IgD-negative memory B cell (primary cell): ENCODE results near the gene ZSCAN25. TPM values are rescaled to one million over a fixed set of nuclear protein-coding genes. Genes with fewer than 3 reads are reported as not detected.
"Not testable (repeated sequence)": the region's sequence is repeated elsewhere in the genome, so short reads cannot be mapped to it uniquely, and the experiment has no call there.

Experiments used
- H3K27ac Mint-ChIP-seq, 3 donors: one replicate each; pipeline ENCODE4 v1.8.0; 2020 to 2022; ENCODE audit warnings: mild to moderate bottlenecking in 3 of 3, mixed read lengths in 3 of 3, moderate library complexity in 1 of 3
- H3K27me3 Mint-ChIP-seq: one replicate; pipeline ENCODE4 v1.8.0; 2021; ENCODE audit warnings: mixed read lengths
- H3K36me3 Mint-ChIP-seq: one replicate; pipeline ENCODE4 v1.8.0; 2020; ENCODE audit warnings: mild to moderate bottlenecking, mixed read lengths
- H3K4me1 Mint-ChIP-seq, 3 donors: one replicate each; pipeline ENCODE4 v1.8.0; 2020 to 2022; ENCODE audit warnings: mixed read lengths in 3 of 3, mild to moderate bottlenecking in 1 of 3
- H3K4me3 Mint-ChIP-seq, 4 donors: one replicate each; pipeline ENCODE4 v1.8.0; 2020 to 2022; ENCODE audit warnings: mild to moderate bottlenecking in 4 of 4, mixed read lengths in 4 of 4, moderate library complexity in 3 of 4
- H3K9me3 Mint-ChIP-seq, 3 donors: one replicate each; pipeline ENCODE4 v1.8.0; 2020 to 2021; ENCODE audit warnings: mixed read lengths in 3 of 3, mild to moderate bottlenecking in 1 of 3
- polyA plus RNA-seq: library from polyadenylated mRNA; unstranded; fragments of 300-500 nt; fragmentation: Illumina TruSeq; gene quantifications from one replicate; pipeline ENCODE4 v1.2.3, GENCODE V29; 2021

ZSCAN25 gene
- polyA plus RNA-seq, 1 donor from 2014 or later = 11.8 TPM

DNA sequence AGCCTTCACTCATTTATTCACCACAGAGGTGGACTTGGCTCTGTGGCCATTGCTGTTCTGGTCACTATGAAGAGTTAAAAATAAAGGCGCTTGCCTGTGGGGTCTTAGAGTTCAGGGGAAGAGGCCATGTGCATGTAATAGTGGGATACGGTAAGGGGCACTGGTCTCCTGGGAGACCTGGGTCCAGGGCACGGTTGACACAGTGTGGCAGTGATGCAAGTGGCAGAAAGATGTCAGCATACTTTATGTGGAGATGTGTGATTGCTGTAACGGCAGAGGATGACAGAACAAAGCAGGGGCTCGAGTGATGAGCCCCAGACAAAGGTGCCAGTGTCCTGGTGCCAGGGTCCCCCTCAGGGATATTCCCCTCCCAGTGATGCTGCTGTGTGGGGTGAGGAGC lies 8.6 kb downstream of the ZSCAN25 start:
- Mint-ChIP-seq H3K36me3 (peaks cover 6% of the 10 kb centered on the region), H3K9me3 (no peaks in the 10 kb centered on the region), H3K4me3 (no peak overlapping the region), H3K27ac (peak overlapping the region in 1 of 3 donors; percentile 59), H3K27me3 (no peaks in the 10 kb centered on the region), H3K4me1 (peaks cover 0 to 4% (median 0%) of the 10 kb centered on the region in 3 donors)

DNA sequence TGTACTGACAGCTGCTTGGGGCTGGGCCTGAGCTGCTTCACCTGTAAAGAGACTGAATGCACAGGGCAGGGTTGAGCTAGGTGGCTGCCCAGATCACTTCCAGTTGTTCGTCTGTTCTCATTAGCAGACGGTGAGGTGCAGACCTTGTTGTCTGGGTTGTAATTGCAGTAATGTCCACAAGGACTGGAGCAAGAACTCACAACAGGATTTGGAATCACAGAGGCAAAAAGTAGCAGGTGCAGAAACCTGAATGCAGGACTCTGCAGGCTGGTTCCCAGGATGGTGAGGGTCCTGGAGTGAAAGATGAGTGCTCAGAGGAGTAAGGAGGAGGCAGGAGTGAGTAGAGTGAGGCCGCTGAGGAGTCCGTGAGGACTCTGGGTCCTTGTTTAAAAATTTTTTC lies 9.2 kb downstream of the ZSCAN25 start:
- peak overlapping the region in 1 of 3 donors; percentile 73 for H3K27ac Mint-ChIP-seq

DNA sequence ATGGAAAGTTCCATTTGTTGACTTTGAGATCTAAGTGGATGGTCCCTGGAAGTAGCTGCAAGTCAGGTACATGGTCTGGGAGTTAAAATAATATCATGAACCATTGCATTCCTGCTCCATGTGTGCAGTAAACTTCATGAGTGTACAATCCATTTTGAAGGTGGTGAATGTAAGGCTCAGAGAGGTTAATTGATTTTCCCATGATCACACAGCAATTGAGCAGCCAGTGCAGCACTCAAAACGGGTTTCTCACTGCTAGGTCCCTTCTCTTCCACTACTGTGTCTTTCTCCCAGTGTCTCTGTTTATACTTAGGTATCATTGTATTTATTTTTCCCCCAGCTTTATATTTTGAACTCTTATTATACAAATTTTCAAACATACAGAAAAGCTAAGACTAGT lies 9.9 kb downstream of the ZSCAN25 start:
- Mint-ChIP-seq H3K9me3 (no peaks in the 10 kb centered on the region), H3K27me3 (no peaks in the 10 kb centered on the region), H3K27ac (no peak overlapping the region), H3K4me3 (no peak overlapping the region), H3K36me3 (peaks cover 8% of the 10 kb centered on the region), H3K4me1 (peaks cover 0 to 4% (median 0%) of the 10 kb centered on the region in 3 donors)

More for the DNA sequence above, 9.2 kb downstream of the ZSCAN25 start:
- no peak overlapping the region for H3K4me3 Mint-ChIP-seq
- H3K36me3 Mint-ChIP-seq = peaks cover 8% of the 10 kb centered on the region
- no peaks in the 10 kb centered on the region for H3K27me3 Mint-ChIP-seq
- H3K9me3 Mint-ChIP-seq = no peaks in the 10 kb centered on the region
- H3K4me1 Mint-ChIP-seq = peaks cover 0 to 4% (median 0%) of the 10 kb centered on the region in 3 donors

DNA sequence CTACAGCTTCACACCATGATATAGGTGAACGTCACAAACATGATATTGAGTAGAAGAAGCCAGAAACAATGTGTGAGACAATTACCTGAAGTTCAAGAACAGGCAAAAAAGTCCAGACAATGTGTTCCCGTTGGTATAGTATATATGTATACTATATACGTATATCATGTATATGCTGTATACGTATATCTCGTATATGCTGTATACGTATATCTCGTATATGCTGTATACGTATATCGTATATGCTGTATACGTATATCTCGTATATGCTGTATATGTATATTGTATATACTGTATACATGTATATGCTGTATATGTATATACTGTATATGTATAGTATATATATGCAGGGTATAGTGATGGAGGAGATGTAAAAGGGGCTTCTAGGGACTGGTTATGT lies 10.8 kb downstream of the ZSCAN25 start:
- H3K4me3 Mint-ChIP-seq = no peak overlapping the region
- peaks cover 8% of the 10 kb centered on the region for H3K36me3 Mint-ChIP-seq
- no peaks in the 10 kb centered on the region for H3K27me3 Mint-ChIP-seq
- H3K9me3 Mint-ChIP-seq = no peaks in the 10 kb centered on the region
- H3K4me1 Mint-ChIP-seq = peaks cover 0 to 4% (median 0%) of the 10 kb centered on the region in 3 donors
- H3K27ac Mint-ChIP-seq = no peak overlapping the region

DNA sequence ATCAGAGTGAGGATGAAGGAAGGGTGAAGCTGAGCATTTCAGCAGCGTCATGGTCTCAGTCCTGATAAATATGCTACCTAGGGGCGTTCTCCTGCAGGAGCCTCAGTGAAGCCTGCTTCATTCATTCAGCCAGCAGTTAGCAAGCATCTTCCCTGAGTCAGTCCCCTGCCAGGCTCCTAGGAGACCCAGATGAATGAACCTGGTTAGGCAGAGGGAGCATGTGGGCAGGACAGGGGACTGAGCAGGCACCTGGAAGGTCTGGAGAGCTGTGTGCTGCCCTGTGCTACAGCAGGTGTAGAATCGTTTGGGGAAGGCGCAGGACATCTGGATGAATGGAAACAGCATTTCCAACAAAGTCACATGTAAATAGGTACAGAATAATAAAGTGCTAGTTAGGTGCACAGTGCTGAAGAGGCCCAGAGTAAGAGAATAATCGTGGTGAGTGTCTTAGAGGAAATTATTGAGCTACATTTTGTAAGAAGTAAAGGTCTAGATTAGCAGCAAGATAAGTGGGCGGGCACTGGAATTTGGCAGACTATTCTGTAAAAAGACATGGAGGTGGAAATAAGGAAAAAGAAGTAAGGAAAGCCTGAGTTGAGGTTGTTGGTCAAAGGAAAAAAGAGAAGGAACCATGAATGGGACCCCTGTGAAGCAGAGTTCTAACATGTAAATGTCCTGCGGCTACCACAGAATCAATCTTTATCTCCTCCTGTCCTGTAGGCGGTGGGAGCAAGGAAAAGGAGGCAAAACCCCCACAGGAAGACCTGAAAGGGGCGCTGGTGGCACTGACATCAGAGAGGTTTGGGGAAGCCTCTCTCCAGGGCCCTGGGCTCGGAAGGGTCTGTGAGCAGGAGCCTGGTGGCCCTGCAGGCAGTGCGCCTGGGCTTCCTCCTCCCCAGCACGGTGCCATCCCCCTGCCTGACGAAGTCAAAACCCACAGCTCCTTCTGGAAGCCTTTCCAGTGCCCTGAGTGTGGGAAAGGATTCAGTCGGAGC lies 12.0 kb downstream of the ZSCAN25 start:
- Mint-ChIP-seq H3K4me1 (peaks cover 0 to 4% (median 0%) of the 10 kb centered on the region in 3 donors), H3K9me3 (no peaks in the 10 kb centered on the region), H3K4me3 (no peak overlapping the region), H3K27me3 (no peaks in the 10 kb centered on the region), H3K27ac (peak overlapping the region in 1 of 3 donors; percentile 48), H3K36me3 (peaks cover 7% of the 10 kb centered on the region)

DNA sequence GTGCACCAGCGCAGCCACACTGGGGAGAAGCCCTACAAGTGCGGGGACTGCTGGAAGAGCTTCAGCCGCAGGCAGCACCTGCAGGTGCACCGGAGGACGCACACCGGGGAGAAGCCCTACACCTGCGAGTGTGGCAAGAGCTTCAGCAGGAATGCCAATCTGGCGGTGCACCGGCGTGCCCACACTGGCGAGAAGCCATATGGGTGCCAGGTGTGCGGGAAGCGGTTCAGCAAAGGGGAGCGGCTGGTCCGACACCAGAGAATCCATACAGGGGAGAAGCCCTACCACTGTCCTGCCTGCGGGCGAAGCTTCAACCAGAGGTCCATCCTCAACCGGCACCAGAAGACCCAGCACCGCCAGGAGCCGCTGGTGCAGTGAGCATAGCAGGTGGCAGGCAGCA lies 12.9 kb downstream of the ZSCAN25 start:
- H3K36me3 Mint-ChIP-seq = peaks cover 7% of the 10 kb centered on the region
- no peaks in the 10 kb centered on the region for H3K27me3 Mint-ChIP-seq
- no peak overlapping the region for H3K4me3 Mint-ChIP-seq
- H3K9me3 Mint-ChIP-seq = no peaks in the 10 kb centered on the region
- H3K4me1 Mint-ChIP-seq = peaks cover 0 to 4% (median 0%) of the 10 kb centered on the region in 3 donors
- H3K27ac Mint-ChIP-seq = no peak overlapping the region

DNA sequence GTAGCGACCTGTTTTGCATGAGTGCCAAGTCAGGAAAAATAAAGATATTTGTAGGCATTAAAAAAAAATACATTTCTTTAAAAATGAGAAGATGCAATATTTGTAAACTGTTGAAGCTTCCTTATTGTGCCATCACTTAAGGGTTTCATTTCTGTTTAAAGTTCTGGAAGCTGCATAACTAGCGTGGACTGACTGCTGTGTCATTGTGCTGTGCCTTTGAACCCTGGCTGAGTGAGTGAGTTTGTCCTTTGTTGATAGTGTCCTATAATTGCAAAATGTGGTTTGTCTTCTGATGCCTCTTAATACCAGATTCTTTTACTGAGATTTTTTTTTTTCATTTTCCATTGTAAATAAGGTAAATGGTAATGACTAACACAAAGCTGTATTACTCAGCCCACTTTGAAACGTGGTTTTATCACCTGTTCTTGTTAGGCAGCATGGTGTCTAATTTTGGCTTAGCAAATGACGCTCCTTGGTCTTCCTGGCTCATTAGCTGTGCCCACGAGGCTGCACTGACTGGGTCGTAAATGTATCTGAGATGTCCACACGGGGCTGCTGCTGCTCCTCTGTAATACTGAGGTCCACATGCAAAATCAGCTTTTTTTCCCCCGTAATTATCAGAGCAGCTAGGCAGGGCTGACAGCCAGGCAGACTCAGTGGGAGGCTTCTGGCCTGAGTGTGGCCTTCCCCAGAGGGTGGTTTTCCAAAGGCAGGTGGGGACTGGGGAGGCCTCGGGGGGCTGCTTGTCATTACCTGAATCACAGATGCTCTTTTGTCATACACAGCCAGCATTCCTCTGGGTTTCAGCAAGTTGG lies 14.8 kb downstream of the ZSCAN25 start:
- no peaks in the 10 kb centered on the region for H3K9me3 Mint-ChIP-seq
- no peak overlapping the region for H3K4me3 Mint-ChIP-seq
- H3K4me1 Mint-ChIP-seq = no peaks in the 10 kb centered on the region
- no peak overlapping the region for H3K27ac Mint-ChIP-seq
- peaks cover 10% of the 10 kb centered on the region for H3K36me3 Mint-ChIP-seq
- H3K27me3 Mint-ChIP-seq = no peaks in the 10 kb centered on the region

DNA sequence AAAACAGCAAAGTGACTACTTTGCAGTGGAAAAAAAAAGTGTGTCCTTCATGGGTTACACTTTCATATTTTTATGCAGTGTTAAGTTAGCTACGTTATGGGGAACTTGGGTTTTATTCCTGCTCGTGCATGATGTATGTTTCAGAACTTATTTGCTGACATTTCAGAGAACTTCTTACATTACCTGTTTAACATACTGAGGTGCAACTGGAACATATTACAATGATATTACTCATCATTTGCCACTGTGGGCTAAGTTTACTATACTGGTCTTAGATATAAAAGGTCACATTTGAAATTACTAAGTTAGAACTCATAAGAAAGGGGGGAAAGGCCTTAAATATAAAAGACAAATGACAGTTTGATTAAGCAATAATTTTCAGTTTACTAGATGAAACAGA lies 20.7 kb downstream of the ZSCAN25 start:
- H3K27ac Mint-ChIP-seq, H3K9me3 Mint-ChIP-seq, H3K27me3 Mint-ChIP-seq, H3K4me3 Mint-ChIP-seq, H3K4me1 Mint-ChIP-seq: not testable (repeated sequence)
- H3K36me3 Mint-ChIP-seq = peaks cover 13% of the 10 kb centered on the region

DNA sequence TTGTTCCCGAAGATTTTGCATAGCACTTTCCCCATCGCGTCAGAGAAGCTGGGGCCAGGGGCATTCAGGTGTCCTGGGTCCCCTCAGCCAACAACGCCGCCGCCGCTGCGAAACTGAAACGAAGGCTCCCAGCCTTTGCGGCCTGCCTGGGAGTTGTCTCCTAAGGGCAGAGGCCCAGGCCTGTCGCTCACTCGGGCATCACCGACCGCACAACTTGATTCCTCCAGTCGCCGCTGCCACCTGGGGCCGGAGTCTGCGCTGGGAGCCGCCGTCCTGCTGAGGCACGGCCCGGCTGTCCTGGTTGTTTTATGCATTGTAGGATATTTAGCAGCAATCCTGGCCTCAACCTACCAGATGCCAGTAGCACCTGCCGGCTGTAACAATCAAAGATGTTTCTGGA lies 22.0 kb downstream of the ZSCAN25 start:
- H3K4me3 Mint-ChIP-seq = no peak overlapping the region

DNA sequence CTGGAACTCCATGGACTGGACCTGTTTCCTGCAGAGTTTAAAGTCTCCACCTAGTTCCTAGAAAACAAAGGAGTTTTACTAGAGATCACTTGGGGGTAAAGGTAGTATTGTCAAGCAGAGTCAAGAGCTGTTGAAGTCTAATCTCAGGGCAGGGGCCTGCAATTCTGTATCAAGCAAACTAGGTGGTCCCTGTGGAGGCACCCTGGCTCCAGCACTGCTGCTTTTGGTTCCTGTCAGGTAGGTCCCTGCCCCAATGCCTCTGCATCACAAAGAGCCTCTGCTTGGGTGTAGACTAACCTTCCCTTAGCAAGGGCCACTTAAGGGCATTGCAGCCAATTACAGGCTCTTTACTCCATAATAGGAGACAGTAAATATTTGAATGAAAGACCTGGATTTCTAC lies 22.5 kb downstream of the ZSCAN25 start:
- H3K4me3 Mint-ChIP-seq = no peak overlapping the region
- H3K27me3 Mint-ChIP-seq = no peaks in the 10 kb centered on the region
- peaks cover 0 to 2% (median 0%) of the 10 kb centered on the region in 3 donors for H3K4me1 Mint-ChIP-seq
- no peaks in the 10 kb centered on the region for H3K9me3 Mint-ChIP-seq
- peaks cover 21% of the 10 kb centered on the region for H3K36me3 Mint-ChIP-seq
- H3K27ac Mint-ChIP-seq = no peak overlapping the region

More for the DNA sequence above, 22.0 kb downstream of the ZSCAN25 start:
- no peaks in the 10 kb centered on the region for H3K9me3 Mint-ChIP-seq
- H3K4me1 Mint-ChIP-seq = peaks cover 0 to 2% (median 0%) of the 10 kb centered on the region in 3 donors
- H3K27me3 Mint-ChIP-seq = no peaks in the 10 kb centered on the region
- H3K27ac Mint-ChIP-seq = no peak overlapping the region
- H3K36me3 Mint-ChIP-seq = peaks cover 21% of the 10 kb centered on the region

DNA sequence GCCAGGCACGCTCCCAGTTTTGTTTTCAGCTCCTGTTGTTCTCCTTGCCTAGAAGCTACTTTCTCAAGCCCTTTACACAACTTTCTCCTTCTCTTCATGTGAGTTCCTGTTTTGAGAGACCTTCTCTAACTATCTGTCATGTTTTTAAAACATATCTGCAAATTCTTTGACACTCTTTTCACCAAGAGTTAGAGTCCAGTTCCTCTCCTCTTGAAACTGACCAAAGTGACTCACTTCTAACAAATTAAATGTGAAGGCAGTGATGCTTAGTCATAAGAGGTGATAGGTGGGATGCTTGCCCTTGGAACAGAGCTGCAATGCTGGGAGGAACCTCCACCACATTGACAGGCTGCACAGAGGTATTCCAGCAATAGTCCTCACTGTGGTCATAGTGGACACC lies 25.3 kb downstream of the ZSCAN25 start:
- Mint-ChIP-seq H3K4me1 (peaks cover 0 to 2% (median 0%) of the 10 kb centered on the region in 3 donors), H3K27ac (no peak overlapping the region), H3K9me3 (no peaks in the 10 kb centered on the region), H3K36me3 (peaks cover 22% of the 10 kb centered on the region), H3K27me3 (no peaks in the 10 kb centered on the region), H3K4me3 (no peak overlapping the region)

DNA sequence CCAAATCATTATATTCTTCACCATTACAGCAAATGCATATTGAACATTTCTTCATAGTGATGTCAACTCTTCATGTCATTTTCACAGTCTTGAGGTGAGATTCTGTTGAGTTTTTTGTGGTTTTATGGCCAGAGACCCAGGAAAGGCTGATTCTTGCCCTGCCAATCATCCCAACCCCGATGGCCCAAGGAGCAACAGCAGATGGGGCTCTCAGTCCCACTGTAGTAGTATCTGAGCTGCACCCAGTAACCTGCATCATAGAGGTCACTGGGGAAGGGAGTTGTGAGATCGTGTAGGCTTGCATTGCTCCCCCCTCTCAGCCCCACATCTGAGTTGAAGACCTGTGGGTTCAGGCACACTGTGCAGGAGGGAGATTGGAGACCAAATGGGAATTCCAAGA lies 26.7 kb downstream of the ZSCAN25 start:
- Mint-ChIP-seq H3K4me3 (no peak overlapping the region), H3K36me3 (peaks cover 26% of the 10 kb centered on the region), H3K4me1 (peaks cover 0 to 5% (median 0%) of the 10 kb centered on the region in 3 donors), H3K27ac (no peak overlapping the region), H3K9me3 (no peaks in the 10 kb centered on the region), H3K27me3 (no peaks in the 10 kb centered on the region)

DNA sequence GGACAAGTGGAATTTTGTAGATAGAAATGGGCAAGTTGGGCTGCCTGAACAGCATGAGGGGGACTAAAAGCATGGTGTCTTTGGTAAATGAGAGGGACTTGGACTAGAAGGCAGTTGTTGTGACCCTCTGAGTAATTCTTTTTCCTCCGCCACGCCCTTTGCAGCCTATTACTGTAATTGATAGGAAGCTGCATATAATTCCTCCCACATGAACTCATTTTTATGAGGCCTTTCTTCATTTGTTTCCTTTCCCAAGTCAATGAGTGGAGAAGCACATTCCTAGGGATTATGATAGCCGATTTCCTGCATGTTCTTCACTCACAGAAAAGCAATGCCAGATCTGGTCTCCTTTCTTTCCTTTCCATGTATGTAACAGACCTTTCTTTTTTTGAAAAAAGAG lies 27.7 kb downstream of the ZSCAN25 start:
- Mint-ChIP-seq H3K4me1 (peaks cover 0 to 5% (median 0%) of the 10 kb centered on the region in 3 donors), H3K36me3 (peaks cover 26% of the 10 kb centered on the region), H3K27me3 (no peaks in the 10 kb centered on the region), H3K27ac (no peak overlapping the region), H3K4me3 (no peak overlapping the region), H3K9me3 (no peaks in the 10 kb centered on the region)

DNA sequence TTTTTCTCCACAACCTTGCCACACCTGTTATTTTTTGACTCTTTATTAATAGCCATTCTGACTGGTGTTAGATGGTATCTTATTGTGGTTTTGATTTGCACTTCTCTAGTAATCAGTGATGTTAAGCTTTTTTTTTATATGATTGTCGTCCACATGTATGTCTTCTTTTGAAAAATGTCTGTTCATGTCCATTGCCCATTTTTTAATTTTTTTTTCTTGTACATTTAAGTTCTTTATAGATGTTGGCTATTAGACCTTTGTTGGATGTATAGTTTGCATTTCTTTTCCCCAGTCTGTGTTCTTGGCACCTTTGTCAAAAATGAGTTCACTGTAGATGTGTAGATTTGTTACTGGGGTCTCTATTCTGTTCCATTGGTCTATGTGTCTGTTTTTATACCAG lies 28.8 kb downstream of the ZSCAN25 start:
- Mint-ChIP-seq H3K9me3 (no peaks in the 10 kb centered on the region), H3K27me3 (no peaks in the 10 kb centered on the region), H3K4me1 (peaks cover 0 to 5% (median 0%) of the 10 kb centered on the region in 3 donors), H3K4me3 (no peak overlapping the region), H3K27ac (no peak overlapping the region), H3K36me3 (peaks cover 24% of the 10 kb centered on the region)

DNA sequence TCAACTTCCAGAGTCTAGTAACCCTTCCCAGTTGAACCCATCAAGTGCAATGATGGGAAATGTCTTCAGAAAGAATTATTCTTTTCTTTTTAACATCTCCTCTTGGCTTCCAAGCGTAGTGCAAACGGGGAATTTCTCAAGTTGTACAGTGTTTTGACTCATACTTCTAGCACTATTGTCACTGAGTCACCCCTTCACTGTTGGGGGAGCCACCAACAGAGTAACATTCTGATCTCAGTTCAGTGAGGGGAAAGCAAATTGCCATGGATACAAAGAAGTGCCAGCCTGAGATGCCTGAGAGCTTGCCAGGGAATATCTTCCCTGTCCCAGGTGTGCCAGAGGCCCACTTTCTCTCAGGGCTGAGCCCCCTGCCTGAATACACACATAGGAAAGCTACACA lies 32.1 kb downstream of the ZSCAN25 start:
- Mint-ChIP-seq H3K36me3 (peaks cover 14% of the 10 kb centered on the region), H3K4me3 (no peak overlapping the region), H3K27me3 (no peaks in the 10 kb centered on the region), H3K4me1 (peaks cover 0 to 3% (median 0%) of the 10 kb centered on the region in 3 donors), H3K27ac (no peak overlapping the region), H3K9me3 (no peaks in the 10 kb centered on the region)
